Stimulated activated CD4-positive, alpha-beta T cell treated with anti-CD3 and anti-CD28 coated beads, Interleukin-2, amount 100 ng/mL, for 48 hours (primary cell): ENCODE results near the gene GTF2A1.
A peak's percentile ranks its signal among the peaks of the same experiment; 100 is the strongest.
"Not testable (repeated sequence)": the region's sequence is repeated elsewhere in the genome, so short reads cannot be mapped to it uniquely, and the experiment has no call there.

Experiments
- DNase-seq, 2 donors: peaks; one replicate each; pipeline ENCODE4 v3.0.0-alpha.2; 2020

The GTF2A1 gene

DNA sequence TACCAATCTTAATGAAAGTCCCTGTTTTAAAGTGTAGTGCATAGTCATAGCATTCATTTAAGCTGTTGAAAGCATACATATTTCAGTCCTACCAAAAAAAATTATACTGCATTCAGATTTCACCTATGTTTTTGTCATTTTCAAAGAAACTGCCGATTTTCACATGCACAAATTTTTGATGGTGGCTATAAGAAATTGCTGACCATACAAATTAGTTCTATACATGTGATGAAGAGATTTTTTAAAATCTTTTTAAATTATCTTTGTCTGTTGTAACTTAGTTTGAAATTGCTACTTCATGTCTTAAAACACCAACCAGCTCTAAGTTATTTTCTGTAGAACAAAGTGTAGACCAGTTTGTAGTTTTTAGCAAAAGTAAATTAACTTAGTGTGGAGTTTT lies 3.5 kb upstream of the GTF2A1 start:
- DNase-seq = no peak

DNA sequence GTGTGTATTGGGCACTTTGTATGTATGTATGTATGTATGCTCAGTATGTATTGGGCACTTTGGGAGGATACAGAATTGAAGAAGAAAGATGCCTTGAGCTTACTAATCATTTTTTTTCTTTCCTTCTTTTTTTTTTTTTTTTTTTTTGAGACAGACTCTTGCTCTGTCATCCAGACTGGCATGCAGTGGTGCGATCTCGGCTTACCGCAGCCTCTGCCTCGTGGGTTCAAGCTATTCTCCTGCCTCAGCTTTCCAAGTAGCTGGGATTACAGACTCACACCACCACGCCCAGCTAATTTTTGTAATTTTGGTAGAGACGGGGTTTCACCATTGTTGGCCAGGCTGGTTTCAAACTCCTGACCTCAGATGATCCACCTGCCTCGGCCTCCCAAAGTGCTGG lies 3.0 kb upstream of the GTF2A1 start:
- not testable (repeated sequence) for DNase-seq

DNA sequence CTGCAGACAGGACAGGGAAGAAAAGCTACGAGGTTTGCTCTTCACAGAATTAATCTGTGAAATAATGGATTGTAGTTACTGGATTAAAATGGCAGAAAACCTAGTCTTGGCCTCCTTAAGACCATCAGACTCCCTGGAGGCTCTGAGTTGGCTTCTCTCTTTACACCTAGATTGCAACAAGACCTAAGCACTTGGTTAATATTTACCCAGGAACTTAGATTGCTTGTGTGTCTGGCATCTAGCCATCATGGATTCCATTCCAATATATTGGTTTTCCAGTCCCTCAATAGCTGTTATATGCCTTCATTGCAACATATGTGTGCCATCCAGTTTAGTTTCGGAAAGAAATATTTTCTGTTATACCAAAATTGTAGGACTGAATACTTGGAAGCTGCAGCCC lies 1.9 kb upstream of the GTF2A1 start:
- DNase-seq = no peak

DNA sequence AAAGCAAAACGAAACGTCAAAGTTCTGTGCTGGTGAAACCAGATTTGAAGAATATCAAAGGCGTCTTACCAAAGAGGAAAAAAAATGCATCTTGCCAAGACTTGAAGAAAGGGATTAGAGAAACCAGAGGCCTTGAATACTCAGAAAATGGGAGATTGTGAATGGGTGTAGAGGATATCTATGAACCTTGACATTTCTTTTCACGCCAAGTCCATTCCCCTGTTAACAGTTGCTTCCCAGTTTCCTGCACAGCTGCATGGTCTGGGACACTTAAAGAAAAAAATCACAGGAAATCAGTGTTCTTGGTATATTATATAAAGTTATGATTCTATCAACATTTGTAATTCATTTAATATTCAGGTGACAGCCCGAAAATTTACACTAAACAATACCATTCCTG lies 1.4 kb upstream of the GTF2A1 start:
- DNase-seq = no peak

DNA sequence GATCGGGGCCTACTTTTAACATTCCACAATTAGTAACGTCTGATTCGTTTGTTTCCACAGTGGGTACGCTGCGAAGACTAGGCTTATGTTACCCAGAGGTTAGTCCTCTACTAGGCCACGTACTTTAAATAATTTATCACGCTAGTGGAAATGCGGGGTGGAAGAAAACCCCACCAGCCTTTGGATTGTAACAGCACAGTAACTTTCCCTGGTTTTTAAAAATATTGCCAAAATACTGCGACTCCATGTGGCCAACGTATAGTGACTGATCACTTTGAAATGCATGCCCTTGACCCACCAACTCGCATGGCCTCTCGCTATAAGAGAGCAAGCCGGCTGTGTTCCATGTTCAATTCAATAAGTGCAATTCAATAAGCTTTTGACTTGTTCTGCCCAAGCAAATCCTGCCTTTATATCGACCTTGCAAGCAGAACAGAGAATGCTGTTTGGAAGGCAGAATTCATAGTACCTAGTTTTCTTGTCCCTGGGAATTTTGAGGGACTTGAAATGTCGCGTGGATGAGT lies 882 bp upstream of the GTF2A1 start:
- no peak for DNase-seq

DNA sequence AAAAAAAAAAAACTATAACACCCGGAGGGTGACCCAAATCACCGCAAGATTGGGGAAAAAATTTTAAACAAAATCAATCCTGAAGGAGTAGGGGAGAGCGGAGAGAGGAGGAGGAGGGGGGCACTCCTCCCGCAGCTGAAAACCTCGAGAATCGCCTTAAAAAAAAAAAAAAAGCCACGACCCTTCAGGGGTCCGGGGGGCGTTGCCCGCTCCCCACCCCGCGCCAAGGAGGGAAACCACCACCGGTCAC lies 254 bp downstream of the GTF2A1 start:
- no peak for DNase-seq

DNA sequence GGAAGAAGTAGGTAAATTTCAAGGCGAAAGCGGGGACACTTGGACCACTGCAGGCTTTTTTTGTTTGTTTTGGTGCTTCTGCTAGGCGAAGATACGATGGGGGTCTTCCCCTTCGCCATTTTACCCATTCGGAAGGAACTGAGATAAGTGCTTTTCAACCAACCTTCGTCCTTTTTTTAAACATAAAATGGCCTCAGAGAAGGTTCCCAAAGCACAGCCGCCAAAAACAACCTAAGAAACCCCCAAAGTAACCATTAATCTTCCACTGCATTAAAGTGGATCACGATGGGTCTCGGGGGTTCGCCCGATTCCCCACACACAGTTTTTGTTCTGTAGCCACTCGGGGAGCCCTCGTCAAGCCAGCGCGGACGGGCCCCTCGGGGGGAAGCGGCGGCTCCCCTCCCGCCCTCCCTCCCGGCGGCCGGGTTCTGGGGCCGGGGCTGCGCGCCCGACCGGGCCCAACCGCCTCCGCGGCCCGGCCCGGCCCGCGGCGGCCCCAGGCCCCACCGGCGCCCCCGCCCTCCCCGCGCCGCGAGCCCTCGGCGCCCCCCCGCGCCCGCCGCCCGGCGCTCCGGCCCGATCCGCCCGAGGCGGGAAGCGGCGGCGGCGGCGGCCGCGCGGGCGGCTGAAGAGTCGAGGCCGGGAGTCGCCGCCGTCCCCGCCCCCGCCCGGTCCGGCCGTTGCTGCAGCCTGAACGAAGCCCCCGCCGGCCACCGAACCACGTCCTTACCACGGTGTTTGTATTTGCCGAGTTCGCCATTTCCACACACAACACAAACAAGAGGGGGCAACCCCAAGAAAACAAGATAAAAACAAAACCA lies 790 bp downstream of the GTF2A1 start:
- peak in 1 of 2 donors; percentile 24 for DNase-seq

DNA sequence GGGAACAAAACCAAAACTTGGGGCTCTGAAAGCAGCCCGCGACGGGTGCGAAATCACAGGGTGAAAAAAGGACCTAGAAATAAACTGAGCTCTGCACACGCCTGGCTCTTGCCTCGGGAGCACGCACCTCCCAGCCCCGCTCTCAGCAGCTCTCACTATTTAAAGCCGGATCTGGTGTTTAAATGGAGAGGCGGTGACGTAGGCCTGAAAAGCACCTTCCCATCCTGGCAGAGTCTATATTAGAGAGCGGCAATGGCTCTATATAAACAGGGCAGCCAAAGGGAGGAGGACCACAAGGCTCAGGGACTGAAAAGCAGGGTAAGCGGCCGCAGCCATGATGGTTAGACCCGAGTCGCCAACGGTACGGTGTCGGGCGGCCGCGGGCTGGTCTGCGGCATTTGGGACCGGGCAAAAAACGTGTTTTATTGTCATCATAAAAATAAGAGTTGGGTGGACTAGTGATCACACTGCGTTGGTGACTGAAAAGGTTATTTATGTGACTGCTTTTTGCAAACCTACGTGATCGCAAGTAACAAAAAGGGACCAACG lies 1.5 kb downstream of the GTF2A1 start:
- DNase-seq = peak; percentile 71 to 72

DNA sequence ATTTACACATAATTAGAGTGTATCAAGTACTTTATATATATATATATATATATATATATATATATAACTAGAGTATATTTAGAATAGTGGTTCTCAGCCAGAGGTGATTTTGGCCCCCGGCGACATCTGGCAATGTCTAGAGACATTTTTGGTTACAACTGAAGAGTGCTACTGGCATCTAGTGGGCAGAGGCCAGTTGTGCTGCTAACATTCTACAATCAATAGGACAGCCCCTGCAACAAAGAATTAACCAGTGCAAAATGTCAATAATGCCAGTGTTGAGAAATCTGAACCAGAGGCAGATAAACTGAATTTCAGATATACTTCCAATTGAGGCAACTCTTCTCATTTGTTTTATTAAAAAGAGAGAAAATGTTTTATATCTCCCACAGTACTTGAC lies 8.9 kb downstream of the GTF2A1 start:
- no peak for DNase-seq

DNA sequence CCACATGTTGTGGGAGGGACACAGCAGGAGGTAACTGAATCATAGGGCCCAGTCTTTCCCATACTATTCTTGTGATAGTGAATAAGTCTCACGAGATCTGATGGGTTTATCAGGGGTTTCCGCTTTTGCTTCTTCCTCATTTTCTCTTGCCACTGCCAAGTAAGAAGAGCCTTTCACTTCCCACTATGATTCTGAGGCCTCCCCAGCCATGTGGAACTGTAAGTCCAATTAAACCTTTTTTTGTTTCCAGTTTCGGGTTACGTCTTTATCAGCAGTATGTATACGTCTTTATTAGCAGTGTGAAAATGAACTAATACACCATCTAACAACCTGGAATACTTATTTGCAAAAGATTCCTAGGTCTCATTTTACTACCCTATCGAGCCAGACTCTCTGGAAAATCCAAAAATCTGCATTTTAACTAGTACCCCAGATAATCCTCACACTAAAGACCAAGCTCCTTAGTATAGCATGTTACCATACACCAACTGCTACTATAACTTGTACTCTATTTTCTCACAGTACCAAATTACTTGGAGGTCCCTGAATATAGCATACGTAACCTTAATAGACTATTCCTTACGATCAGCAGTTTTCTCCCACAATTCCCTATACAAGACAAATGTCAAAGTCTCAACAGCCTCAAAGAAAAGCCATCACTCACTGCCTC lies 11.5 kb downstream of the GTF2A1 start:
- DNase-seq = no peak

DNA sequence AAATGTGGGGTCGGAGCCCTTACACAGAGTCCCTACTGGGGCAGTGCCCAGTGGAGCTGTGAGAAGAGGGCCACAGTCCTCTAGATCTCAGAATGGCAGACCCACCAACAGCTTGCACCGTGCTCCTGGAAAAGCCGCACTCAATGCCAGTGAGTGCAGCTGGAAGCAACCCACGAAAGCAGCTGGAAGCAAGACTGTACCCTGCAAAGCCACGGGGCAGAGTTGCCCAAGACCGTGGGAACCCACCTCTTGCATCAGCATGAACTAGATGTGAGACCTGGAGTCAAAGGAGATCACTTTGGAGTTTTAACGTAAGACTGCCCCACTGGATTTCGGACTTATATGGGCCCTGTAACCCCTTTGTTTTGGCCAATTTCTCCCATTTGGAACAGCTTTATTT lies 12.3 kb downstream of the GTF2A1 start:
- no peak for DNase-seq

DNA sequence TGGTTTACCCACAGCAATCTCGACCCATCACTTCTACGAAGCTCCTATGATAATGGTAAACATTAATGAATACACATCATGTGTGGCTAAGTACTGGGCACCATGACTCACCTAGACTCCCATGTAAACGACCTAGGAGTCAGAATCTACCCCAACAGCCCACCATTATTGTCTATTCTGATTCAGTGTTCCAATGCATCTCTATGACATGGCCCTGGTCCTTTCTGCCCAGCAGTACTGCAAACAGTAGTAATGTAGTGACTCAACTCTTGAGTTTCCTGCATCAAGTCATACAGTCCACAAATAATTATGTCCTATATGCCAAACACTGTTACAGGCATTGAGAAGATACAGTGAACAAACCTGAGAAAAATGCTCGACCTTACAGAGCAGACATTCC lies 14.6 kb downstream of the GTF2A1 start:
- DNase-seq = no peak

DNA sequence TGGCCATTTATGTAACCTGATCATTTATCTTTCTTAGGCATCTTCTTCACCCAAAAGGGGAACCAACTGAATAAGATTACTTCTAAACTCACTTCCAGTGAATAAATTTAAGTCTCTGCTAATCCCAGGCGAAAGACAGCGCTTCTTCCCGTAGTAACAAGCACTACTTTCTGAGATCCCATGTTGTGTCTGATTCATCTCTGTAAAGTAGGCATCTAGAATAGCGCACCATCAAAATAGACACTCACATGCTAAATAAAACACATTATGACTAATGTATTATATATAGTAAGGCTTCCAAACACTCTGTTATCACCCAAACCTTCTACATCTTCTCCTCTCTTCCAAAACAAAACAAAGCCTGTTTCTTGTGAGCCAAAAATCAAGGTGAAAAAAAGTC lies 15.1 kb downstream of the GTF2A1 start:
- no peak for DNase-seq

DNA sequence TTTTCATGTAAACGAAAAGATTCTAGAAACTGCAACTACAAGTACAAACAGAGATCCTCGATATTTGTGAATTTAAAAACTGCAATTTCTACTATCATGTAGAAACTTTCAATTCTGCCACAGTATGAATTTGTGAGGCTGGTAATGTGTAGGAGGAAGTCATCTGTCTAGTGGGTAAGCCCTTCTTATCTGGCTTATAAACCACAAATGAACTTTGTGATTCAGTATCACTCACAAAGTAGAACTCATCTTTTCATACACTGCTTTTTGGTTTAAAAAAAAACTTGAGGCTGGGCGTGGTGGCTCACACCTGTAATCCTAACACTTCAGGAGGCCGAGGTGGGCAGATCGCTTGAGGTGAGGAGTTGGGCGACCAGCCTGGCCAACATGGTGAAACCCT lies 20.7 kb downstream of the GTF2A1 start:
- no peak for DNase-seq

DNA sequence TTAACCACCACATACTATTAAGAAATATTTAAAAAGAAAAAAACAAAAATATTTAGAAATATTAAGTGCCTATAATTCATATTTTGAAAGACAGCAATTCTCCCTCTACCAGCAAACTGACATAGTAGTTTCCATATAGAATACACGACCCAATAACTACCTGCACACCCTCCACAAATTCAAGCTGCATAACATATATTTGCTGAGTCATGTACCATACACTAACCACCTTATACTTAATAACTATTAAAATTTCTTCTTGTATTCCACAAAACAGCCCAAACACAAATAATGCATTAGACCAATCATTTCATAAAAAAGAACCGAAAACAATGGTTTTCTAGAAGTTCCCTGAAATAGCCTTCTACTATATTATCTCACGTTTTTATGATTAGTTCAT lies 21.7 kb downstream of the GTF2A1 start:
- no peak for DNase-seq

DNA sequence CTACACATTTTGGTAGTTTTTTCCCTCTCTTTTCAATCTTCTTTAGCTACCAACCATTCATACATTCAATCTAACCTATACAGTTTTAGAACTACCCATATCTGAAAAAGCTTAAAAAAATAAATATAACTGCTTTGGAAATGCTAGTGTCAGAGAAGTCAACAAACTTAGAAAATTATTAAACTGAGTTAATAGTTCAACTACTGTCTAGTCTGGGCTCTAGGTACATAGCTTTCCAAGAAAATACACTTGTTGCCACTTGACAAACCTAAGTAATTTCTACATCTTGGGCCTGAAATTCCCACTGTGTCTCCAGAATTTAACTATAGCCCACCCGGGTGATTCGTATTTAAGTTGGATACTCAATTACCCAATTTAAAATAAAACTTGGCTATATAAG lies 22.1 kb downstream of the GTF2A1 start:
- DNase-seq = no peak

DNA sequence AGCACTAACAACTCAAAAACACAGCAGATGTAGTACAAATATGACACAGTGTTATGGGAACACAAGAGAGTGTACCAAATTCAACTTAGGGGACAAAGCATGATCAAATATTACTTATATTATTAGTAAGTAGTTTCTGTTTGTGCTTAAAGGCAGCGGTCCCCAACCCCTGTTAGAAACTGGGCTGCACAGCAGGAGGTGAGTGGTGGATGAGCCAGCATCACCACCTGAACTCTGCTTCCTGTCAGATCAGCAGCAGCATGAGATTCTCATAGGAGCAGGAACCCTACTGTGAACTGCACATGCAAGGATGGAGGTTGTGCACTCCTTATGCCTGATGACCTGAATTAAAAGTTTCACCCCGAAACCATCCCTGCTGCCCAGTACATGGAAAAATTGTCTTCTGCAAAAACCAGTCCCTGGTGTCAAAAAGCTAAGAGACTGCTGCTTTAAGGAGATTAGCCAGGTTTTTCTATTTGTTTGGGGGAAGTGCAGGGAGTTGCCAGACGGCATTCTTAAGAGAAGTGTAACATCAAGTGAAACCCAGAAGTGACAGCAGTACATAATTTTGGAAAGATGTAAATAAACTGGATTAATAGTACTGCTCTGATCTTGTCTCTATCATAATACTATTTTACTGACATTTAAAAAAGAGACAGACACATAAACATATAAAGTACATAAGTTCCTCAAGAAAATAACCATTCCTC lies 26.7 kb downstream of the GTF2A1 start:
- DNase-seq = no peak

DNA sequence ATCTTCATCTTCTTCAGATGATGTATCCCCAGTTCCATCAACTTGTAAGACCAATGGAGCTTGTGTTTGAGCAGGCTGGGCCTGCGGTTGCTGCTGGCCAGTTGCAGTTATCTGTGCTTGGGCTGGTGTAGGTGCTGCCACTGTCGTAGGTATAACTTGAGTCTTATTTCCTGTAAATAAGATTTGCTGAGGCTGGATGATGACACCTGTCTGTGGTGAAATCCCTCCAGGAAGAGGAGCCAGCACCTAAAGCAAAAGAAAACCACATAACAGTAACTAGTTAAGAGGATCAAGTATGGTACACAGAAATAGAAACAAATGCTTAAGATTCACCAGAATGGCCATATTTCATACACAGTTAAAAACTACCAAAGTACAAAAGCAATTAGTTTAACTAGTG lies 28.2 kb downstream of the GTF2A1 start:
- no peak for DNase-seq

DNA sequence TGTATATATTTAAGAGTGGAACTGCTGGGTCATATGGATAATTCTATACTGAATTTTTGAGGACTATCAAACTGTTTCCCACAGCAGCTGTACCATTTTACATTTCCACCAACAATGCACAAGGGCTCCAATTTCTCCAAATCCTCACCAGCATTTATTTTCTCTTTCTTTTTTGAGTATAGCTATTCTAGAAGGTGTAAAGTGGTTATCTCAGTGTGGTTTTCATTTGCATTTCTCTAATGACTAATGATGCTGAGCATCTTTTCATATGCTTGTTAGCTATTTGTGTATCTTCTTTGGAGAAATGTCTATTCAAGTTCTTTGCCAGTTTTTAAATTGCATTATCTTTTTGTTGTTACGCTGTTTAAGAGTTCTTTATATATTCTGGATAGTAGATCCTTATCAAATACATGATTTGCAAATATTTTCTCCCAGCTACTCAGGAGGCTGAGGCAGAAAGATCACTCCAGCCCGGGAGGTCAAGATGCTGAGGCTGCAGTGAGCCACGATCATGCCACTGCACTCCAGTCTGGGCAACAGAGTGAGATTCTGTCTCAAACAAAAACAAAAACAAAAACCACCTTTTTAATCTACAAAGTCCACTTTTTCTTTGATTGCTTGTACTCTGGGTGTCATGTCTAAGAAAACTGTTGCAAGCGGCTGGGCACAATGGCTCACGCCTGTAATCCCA lies 32.8 kb downstream of the GTF2A1 start:
- no peak for DNase-seq

DNA sequence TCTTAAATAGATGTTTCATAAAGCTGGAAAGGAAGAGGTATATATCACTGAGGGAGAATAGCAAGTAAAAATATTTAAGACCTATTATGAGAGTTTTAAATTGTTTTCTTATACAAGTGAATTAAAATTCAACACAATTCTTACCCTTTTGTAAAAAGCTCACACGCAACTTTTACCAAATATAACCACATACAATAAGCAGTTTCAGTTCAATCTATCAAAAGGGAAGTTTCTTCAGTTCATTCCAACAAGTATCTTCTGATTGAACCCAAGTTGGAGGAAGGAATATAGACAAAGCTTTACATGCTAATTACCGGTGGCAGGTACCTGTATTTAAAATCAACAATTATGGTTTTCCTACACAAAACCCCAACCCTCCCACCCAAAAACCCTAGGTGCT lies 41.1 kb downstream of the GTF2A1 start:
- no peak for DNase-seq

DNA sequence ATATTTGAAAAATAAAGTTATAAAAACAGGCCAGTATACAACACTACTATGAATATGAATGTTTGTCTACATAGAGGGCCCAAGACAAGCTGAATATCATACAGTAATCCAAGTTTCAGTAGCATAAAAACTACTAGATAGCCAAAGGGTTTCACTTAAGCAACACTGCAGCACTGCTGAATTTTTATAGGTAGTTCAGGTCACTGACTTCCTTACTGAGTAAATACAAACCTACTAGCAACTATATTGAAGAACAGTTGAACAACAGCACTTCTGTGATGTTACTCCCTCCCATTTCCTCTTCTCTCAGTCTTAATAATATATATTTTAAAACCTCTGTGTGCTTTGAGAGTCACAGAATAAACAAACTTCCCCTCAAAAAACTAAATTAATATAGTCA lies 42.7 kb downstream of the GTF2A1 start:
- DNase-seq = no peak

DNA sequence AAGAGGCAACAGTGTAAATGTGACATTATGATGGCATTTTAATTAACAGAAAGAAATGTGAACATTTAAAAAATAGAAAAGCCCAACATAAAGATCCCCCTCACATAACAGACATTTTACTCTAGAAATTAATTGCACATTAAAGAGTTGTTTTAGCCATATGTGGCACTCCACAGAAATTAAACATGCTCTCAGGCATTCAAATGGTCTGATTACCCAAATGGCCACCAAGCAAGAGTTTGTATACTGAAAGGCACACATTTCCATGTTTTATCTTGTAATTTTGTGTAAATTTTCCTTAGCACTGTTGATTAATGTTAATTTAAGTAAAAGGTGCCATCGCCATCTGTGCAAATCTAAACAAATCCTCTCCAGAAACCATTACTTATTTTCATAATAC lies 43.5 kb downstream of the GTF2A1 start:
- DNase-seq = no peak

DNA sequence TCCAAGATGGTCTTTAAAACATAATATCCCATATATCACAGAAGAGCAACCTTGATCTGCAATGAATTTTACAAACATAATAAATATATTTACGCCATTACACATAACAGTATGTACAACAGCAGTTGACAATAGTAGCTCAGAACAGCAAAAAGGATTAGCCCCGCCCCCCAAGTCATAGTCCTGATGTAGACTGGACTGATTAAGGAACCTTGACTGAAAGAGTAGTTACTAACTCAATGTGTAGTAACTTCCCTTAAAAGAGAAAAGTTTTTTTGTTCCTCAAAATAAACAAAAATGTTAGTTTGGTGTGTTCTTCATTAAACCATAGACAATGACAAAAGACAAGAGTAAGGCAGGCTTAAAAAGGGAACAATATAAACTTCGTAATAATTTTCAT lies 44.5 kb downstream of the GTF2A1 start:
- no peak for DNase-seq
